ENCODE measurements around the gene PARD3B. TPM values are rescaled to one million over a fixed set of nuclear protein-coding genes. Genes with fewer than 3 reads are reported as not detected.

The PARD3B gene
- total RNA-seq, 1 experiment from 2014 or later, result 7.6 TPM

- Histone ChIP-seq H3K36me3 (ENCODE audit: insufficient read depth, low read length, poor library complexity, severe bottlenecking) (no peaks in the 10 kb centered on the region), H3K27ac (ENCODE audit: low read depth, low read length, poor library complexity, severe bottlenecking) (no peak overlapping the region), H3K9me3 (ENCODE audit: low read depth, low read length, poor library complexity, severe bottlenecking) (no peaks in the 10 kb centered on the region), H3K4me3 (ENCODE audit: low read depth, low read length, poor library complexity, severe bottlenecking) (no peak overlapping the region), H3K4me1 (ENCODE audit: insufficient read depth, low read length, poor library complexity, severe bottlenecking) (no peaks in the 10 kb centered on the region), H3K27me3 (replicated peaks; ENCODE audit: insufficient read depth, low read depth, low read length, poor library complexity) (no peaks in the 10 kb centered on the region)
- no peak for TF ChIP-seq CTCF (conservative IDR thresholded peaks at IDR 0.05; ENCODE audit: low read depth, low read length)
- no peak for TF ChIP-seq EZH2 (IDR thresholded peaks at IDR 0.05; ENCODE audit: borderline replicate concordance, low read depth, low read length, poor library complexity, severe bottlenecking)
- ChIA-PET POLR2A (ENCODE audit: low non-redundant PET) (no interaction called here), CTCF (no interaction called here)
- no peak for DNase-seq (ENCODE audit: low spot score)
- no TSS peak for BruUV-seq (replicated peaks)
- intact Hi-C loops (cut with micrococcal nuclease; ENCODE audit: unreplicated experiment), result no loop called here
Measured at GRCh38 chr2:204791230-204791629, 246.0 kb downstream of the PARD3B start.

- Histone ChIP-seq H3K27ac (ENCODE audit: low read depth, low read length, poor library complexity, severe bottlenecking) (no peak overlapping the region), H3K4me1 (ENCODE audit: insufficient read depth, low read length, poor library complexity, severe bottlenecking) (no peaks in the 10 kb centered on the region), H3K9me3 (ENCODE audit: low read depth, low read length, poor library complexity, severe bottlenecking) (no peaks in the 10 kb centered on the region), H3K36me3 (ENCODE audit: insufficient read depth, low read length, poor library complexity, severe bottlenecking) (no peaks in the 10 kb centered on the region), H3K27me3 (replicated peaks; ENCODE audit: insufficient read depth, low read depth, low read length, poor library complexity) (no peaks in the 10 kb centered on the region), H3K4me3 (ENCODE audit: low read depth, low read length, poor library complexity, severe bottlenecking) (no peak overlapping the region)
- TF ChIP-seq EZH2 (IDR thresholded peaks at IDR 0.05; ENCODE audit: borderline replicate concordance, low read depth, low read length, poor library complexity, severe bottlenecking) (no peak), CTCF (conservative IDR thresholded peaks at IDR 0.05; ENCODE audit: low read depth, low read length) (no peak)
- CTCF ChIA-PET, result no interaction called here
- POLR2A ChIA-PET (ENCODE audit: low non-redundant PET), result no interaction called here
- DNase-seq (ENCODE audit: low spot score), result no peak
- BruUV-seq (replicated peaks), result no TSS peak
- intact Hi-C loops (cut with micrococcal nuclease; ENCODE audit: unreplicated experiment), result no loop called here
Measured at GRCh38 chr2:204794624-204795023, 249.3 kb downstream of the PARD3B start.

GRCh38 chr2:204795156-204795555 is 249.9 kb downstream of the PARD3B start:
- no peaks in the 10 kb centered on the region for H3K36me3 ChIP-seq (ENCODE audit: insufficient read depth, low read length, poor library complexity, severe bottlenecking)
- ChIA-PET CTCF (no interaction called here), POLR2A (ENCODE audit: low non-redundant PET) (no interaction called here)
- no TSS peak for BruUV-seq (replicated peaks)
- intact Hi-C loops (cut with micrococcal nuclease; ENCODE audit: unreplicated experiment), result no loop called here
- no peaks in the 10 kb centered on the region for H3K4me1 ChIP-seq (ENCODE audit: insufficient read depth, low read length, poor library complexity, severe bottlenecking)
- no peak overlapping the region for H3K4me3 ChIP-seq (ENCODE audit: low read depth, low read length, poor library complexity, severe bottlenecking)
- no peak for DNase-seq (ENCODE audit: low spot score)
- TF ChIP-seq CTCF (conservative IDR thresholded peaks at IDR 0.05; ENCODE audit: low read depth, low read length) (no peak), EZH2 (IDR thresholded peaks at IDR 0.05; ENCODE audit: borderline replicate concordance, low read depth, low read length, poor library complexity, severe bottlenecking) (no peak)
- no peak overlapping the region for H3K27ac ChIP-seq (ENCODE audit: low read depth, low read length, poor library complexity, severe bottlenecking)
- H3K27me3 ChIP-seq (replicated peaks; ENCODE audit: insufficient read depth, low read depth, low read length, poor library complexity), result no peaks in the 10 kb centered on the region
- no peaks in the 10 kb centered on the region for H3K9me3 ChIP-seq (ENCODE audit: low read depth, low read length, poor library complexity, severe bottlenecking)

Data from A673 (cell line).